Fibroblast of lung (primary cell): Measurements from ENCODE around the gene SHISA9.

Experiments used
- EZH2 ChIP-seq: IDR thresholded peaks from 2 replicates; pipeline ENCODE4 v1.5.1; 2012; ENCODE audit warnings: low read length, control low read depth, mild to moderate bottlenecking; ENCODE audit errors: missing control alignments
- TF ChIP-seq, protein P1 (sequence below), 2 donors: IDR thresholded peaks in 1 of 2; conservative IDR thresholded peaks in 1 of 2; 1 replicate in 1 of 2; 2 replicates in 1 of 2; pipeline ENCODE4 v1.5.1; 2011 to 2012; ENCODE audit warnings: low read length in 2 of 2, control low read depth in 1 of 2, inconsistent platforms in 1 of 2, low read depth in 1 of 2, mild to moderate bottlenecking in 1 of 2

GRCh38 chr16:13049688-13050087, 148.3 kb downstream of the SHISA9 start:
- TF ChIP-seq, protein P1, sequence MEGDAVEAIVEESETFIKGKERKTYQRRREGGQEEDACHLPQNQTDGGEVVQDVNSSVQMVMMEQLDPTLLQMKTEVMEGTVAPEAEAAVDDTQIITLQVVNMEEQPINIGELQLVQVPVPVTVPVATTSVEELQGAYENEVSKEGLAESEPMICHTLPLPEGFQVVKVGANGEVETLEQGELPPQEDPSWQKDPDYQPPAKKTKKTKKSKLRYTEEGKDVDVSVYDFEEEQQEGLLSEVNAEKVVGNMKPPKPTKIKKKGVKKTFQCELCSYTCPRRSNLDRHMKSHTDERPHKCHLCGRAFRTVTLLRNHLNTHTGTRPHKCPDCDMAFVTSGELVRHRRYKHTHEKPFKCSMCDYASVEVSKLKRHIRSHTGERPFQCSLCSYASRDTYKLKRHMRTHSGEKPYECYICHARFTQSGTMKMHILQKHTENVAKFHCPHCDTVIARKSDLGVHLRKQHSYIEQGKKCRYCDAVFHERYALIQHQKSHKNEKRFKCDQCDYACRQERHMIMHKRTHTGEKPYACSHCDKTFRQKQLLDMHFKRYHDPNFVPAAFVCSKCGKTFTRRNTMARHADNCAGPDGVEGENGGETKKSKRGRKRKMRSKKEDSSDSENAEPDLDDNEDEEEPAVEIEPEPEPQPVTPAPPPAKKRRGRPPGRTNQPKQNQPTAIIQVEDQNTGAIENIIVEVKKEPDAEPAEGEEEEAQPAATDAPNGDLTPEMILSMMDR (conservative IDR thresholded peaks at IDR 0.05 in 1 of 2, IDR thresholded peaks at IDR 0.05 in 1 of 2; ENCODE audit: low read depth in 1 of 2, low read length in 2 of 2), result no peak
- no peak for TF ChIP-seq EZH2
